K562 (cell line): ENCODE measurements around the gene NDUFB1. TPM values are rescaled to one million over a fixed set of nuclear protein-coding genes. Genes with fewer than 3 reads are reported as not detected.

Source experiments
- KLF1 ChIP-seq: fragments of 450-650 bp; IDR thresholded peaks from 2 replicates; pipeline ENCODE4 v1.6.1; 2016; ENCODE audit warnings: missing genetic modification characterization, missing compliant biosample characterization
- TBP ChIP-seq: optimal IDR thresholded peaks from 2 replicates; pipeline ENCODE3; 2011; ENCODE audit warnings: low read depth, low read length, improper control_type of control experiment
- TEAD4 ChIP-seq, 2 experiments: sonication (generic) in 1 of 2; formaldehyde crosslinking in 1 of 2; IDR thresholded peaks; 2 replicates each; pipeline versions ENCODE4 v1.6.1 to v1.8.0; 2012 to 2022; ENCODE audit warnings: borderline replicate concordance in 1 of 2, inconsistent platforms in 1 of 2, low read length in 1 of 2, mild to moderate bottlenecking in 1 of 2, missing genetic modification reagents in 1 of 2
- TOE1 ChIP-seq, 2 experiments: fragments of 450-650 bp in 1 of 2; sonication (generic) in 1 of 2; formaldehyde crosslinking in 1 of 2; IDR thresholded peaks; 2 replicates each; pipeline versions ENCODE4 v1.7.1 to v1.8.0; 2016 to 2022; ENCODE audit warnings: borderline replicate concordance in 2 of 2, mild to moderate bottlenecking in 2 of 2, antibody characterized with exemption in 1 of 2, inconsistent platforms in 1 of 2, low read depth in 1 of 2, missing genetic modification reagents in 1 of 2, moderate library complexity in 1 of 2
- ZC3H8 ChIP-seq: fragments of 450-650 bp; IDR thresholded peaks from 2 replicates; pipeline ENCODE4 v1.6.1; 2017
- ZFP30 ChIP-seq: fragments of 250-450 bp; sonication (Bioruptor Pico); IDR thresholded peaks from 2 replicates; pipeline ENCODE4 v1.8.0; 2022; ENCODE audit warnings: moderate library complexity, mild to moderate bottlenecking, inconsistent platforms, borderline replicate concordance
- ZNF140 ChIP-seq: fragments of 250-450 bp; sonication (Bioruptor Pico); IDR thresholded peaks from 2 replicates; pipeline ENCODE4 v1.8.0; 2021; ENCODE audit warnings: moderate library complexity, mild to moderate bottlenecking, inconsistent platforms
- ZNF311 ChIP-seq: fragments of 250-450 bp; sonication (Bioruptor Pico); IDR thresholded peaks from 2 replicates; pipeline ENCODE4 v1.4.0; 2020; ENCODE audit warnings: mild to moderate bottlenecking, moderate library complexity
- polyA plus RNA-seq, 8 experiments: library from polyadenylated mRNA; depleted of rRNA in 4 of 8; stranded (reverse) in 5 of 8; unstranded in 3 of 8; fragments of >200 nt; fragmentation: Nextera tagmentation in 2 of 8; fragmentation: Illumina TruSeq in 1 of 8; extraction: Ambion mirVana in 2 of 8; extraction: Trizol in 1 of 8; gene quantifications; 2 replicates each; pipeline versions ENCODE4 v1.2.1 to v1.2.3, GENCODE V29; 2011 to 2014; ENCODE audit warnings: inconsistent platforms in 1 of 8, missing spikeins in 1 of 8
- total RNA-seq, 7 experiments: library from RNA; depleted of rRNA in 6 of 7; stranded (reverse); fragments of >200 nt in 6 of 7; fragmentation: Illumina TruSeq in 2 of 7; extraction: Trizol in 2 of 7; gene quantifications; 2 replicates each; pipeline versions ENCODE4 v1.2.1 to v1.2.3, GENCODE V29; 2011 to 2021; ENCODE audit warnings: low replicate concordance in 1 of 7
- TF ChIP-seq, protein P1 (sequence below): sonication (generic); formaldehyde crosslinking; IDR thresholded peaks from 2 replicates; pipeline ENCODE4 v1.8.0; 2022; ENCODE audit warnings: missing genetic modification reagents, mild to moderate bottlenecking, borderline replicate concordance
- TF ChIP-seq, protein P2 (sequence below): fragments of 250-450 bp; sonication (Bioruptor Pico); IDR thresholded peaks from 2 replicates; pipeline ENCODE4 v1.4.0; 2020; ENCODE audit warnings: borderline replicate concordance
- TF ChIP-seq, protein P3 (sequence below): fragments of 250-450 bp; sonication (Bioruptor Pico); IDR thresholded peaks from 2 replicates; pipeline ENCODE4 v1.8.0; 2021; ENCODE audit warnings: moderate library complexity, mild to moderate bottlenecking, inconsistent platforms
- TF ChIP-seq, protein P4 (sequence below): sonication (generic); formaldehyde crosslinking; IDR thresholded peaks from 2 replicates; pipeline ENCODE4 v1.9.0; 2022; ENCODE audit warnings: mild to moderate bottlenecking, missing genetic modification reagents
- TF ChIP-seq, protein P5 (sequence below): fragments of 450-650 bp; IDR thresholded peaks from 2 replicates; pipeline ENCODE4 v1.6.1; 2016

The NDUFB1 gene
- total and polyA plus RNA-seq, 9 of the 15 experiments (the other 6 are each of a cell fraction or from before 2014, with no cell fraction given), result 102 to 767 (median 325) TPM

DNA sequence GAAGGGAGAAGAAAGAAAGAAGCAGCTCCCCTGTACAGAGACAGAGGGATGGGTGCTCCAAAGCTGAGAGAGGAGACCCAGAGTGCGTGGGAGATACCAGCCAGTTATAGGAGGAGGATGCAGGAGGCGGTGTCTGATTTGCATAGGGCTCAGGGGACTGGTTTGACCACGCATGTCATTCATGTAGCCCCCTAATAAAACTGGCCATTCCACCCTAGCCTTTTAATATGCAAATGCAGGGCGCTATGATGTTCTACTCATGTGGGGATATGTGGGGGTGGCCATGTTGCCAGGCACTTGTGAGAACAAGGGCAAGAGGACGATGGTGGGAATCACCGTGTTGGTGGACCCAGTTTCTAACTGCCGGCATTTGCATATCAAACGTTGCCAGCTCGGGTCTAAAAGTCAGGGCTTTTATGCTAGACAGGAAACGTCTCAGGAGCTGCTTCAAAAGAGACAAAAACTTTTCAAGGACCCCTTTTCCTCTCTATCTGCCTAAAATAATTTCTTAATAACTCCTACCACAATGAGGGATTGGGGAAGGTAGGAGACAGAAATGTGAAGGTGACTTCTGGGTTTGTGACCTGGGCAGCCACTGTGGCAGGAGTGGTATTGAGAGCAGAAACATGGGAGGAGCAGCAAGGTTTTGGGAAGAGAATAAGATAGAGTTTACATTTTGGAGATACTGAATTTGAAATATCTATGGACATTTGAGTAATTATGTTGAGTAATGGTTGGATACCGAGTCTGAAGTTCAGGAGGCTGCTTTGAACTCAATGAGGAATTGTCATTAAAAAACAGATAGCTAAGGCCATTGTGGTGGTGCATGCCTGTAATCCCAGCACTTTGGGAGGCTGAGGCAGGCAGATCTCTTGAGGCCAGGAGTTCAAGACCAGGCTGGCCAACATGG is 12.9 kb downstream of the NDUFB1 start (continued):
- TF ChIP-seq TEAD4 (IDR thresholded peaks at IDR 0.05; ENCODE audit: low read length) (peak; percentile 40; the same call in 1 of the 2 replicates), TEAD4 (CRISPR knock-in tag; IDR thresholded peaks at IDR 0.05; ENCODE audit: borderline replicate concordance) (no peak), TOE1 (IDR thresholded peaks at IDR 0.05; ENCODE audit: borderline replicate concordance) (no peak), TOE1 (CRISPR knock-in tag; IDR thresholded peaks at IDR 0.05; ENCODE audit: borderline replicate concordance, low read depth) (no peak), TBP (peak; percentile 90), ZFP30 (CRISPR knock-in tag) (no peak), ZNF140 (CRISPR knock-in tag) (no peak), ZNF311 (no peak), ZC3H8 (0 out of 2 replicates have a peak, but pooled peaks have one; percentile 18), KLF1 (tag) (no peak)
- TF ChIP-seq, protein P1, sequence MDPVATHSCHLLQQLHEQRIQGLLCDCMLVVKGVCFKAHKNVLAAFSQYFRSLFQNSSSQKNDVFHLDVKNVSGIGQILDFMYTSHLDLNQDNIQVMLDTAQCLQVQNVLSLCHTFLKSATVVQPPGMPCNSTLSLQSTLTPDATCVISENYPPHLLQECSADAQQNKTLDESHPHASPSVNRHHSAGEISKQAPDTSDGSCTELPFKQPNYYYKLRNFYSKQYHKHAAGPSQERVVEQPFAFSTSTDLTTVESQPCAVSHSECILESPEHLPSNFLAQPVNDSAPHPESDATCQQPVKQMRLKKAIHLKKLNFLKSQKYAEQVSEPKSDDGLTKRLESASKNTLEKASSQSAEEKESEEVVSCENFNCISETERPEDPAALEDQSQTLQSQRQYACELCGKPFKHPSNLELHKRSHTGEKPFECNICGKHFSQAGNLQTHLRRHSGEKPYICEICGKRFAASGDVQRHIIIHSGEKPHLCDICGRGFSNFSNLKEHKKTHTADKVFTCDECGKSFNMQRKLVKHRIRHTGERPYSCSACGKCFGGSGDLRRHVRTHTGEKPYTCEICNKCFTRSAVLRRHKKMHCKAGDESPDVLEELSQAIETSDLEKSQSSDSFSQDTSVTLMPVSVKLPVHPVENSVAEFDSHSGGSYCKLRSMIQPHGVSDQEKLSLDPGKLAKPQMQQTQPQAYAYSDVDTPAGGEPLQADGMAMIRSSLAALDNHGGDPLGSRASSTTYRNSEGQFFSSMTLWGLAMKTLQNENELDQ (CRISPR knock-in tag), result no peak
- TF ChIP-seq, protein P2, sequence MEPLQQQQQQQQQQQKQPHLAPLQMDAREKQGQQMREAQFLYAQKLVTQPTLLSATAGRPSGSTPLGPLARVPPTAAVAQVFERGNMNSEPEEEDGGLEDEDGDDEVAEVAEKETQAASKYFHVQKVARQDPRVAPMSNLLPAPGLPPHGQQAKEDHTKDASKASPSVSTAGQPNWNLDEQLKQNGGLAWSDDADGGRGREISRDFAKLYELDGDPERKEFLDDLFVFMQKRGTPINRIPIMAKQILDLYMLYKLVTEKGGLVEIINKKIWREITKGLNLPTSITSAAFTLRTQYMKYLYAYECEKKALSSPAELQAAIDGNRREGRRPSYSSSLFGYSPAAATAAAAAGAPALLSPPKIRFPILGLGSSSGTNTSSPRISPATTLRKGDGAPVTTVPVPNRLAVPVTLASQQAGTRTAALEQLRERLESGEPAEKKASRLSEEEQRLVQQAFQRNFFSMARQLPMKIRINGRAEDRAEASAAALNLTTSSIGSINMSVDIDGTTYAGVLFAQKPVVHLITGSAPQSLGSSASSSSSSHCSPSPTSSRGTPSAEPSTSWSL (CRISPR knock-in tag), result no peak
- TF ChIP-seq, protein P3, sequence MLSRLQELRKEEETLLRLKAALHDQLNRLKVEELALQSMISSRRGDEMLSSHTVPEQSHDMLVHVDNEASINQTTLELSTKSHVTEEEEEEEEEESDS (CRISPR knock-in tag), result peak; percentile 55; the same call in 1 of the 2 replicates
- TF ChIP-seq, protein P4, sequence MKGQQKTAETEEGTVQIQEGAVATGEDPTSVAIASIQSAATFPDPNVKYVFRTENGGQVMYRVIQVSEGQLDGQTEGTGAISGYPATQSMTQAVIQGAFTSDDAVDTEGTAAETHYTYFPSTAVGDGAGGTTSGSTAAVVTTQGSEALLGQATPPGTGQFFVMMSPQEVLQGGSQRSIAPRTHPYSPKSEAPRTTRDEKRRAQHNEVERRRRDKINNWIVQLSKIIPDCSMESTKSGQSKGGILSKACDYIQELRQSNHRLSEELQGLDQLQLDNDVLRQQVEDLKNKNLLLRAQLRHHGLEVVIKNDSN (CRISPR knock-in tag), result no peak
- TF ChIP-seq, protein P5, sequence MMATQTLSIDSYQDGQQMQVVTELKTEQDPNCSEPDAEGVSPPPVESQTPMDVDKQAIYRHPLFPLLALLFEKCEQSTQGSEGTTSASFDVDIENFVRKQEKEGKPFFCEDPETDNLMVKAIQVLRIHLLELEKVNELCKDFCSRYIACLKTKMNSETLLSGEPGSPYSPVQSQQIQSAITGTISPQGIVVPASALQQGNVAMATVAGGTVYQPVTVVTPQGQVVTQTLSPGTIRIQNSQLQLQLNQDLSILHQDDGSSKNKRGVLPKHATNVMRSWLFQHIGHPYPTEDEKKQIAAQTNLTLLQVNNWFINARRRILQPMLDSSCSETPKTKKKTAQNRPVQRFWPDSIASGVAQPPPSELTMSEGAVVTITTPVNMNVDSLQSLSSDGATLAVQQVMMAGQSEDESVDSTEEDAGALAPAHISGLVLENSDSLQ, result peak; percentile 91
